ENCODE measurements around the gene TRMT6.
A peak's percentile ranks its signal among the peaks of the same experiment; 100 is the strongest.

Gene TRMT6

GRCh38 chr20:5949943-5950270 lies 426 bp downstream of the TRMT6 start:
- peak; percentile 28 for DNase-seq (ENCODE audit: low spot score)

GRCh38 chr20:5947276-5947675 lies 3.1 kb downstream of the TRMT6 start:
- no peak for DNase-seq (ENCODE audit: low spot score)

- DNase-seq (ENCODE audit: low spot score), result no peak
Measured at GRCh38 chr20:5945963-5946362, 4.4 kb downstream of the TRMT6 start.

- no peak for DNase-seq (ENCODE audit: low spot score)
Measured at GRCh38 chr20:5938456-5939029, 11.8 kb downstream of the TRMT6 start.

- DNase-seq (ENCODE audit: low spot score), result no peak
Measured at GRCh38 chr20:5936238-5936637, 14.1 kb downstream of the TRMT6 start.

GRCh38 chr20:5935384-5935783 lies 14.9 kb downstream of the TRMT6 start:
- no peak for DNase-seq (ENCODE audit: low spot score)

GRCh38 chr20:5933802-5934436 lies 16.4 kb downstream of the TRMT6 start:
- DNase-seq (ENCODE audit: low spot score), result peak; percentile 63

- DNase-seq (ENCODE audit: low spot score), result no peak
Measured at GRCh38 chr20:5932796-5933195, 17.5 kb downstream of the TRMT6 start.

- DNase-seq (ENCODE audit: low spot score), result no peak
Measured at GRCh38 chr20:5931411-5931810, 18.9 kb downstream of the TRMT6 start.

GRCh38 chr20:5928836-5929715 lies 21.3 kb downstream of the TRMT6 start:
- no peak for DNase-seq (ENCODE audit: low spot score)

- DNase-seq (ENCODE audit: low spot score), result no peak
Measured at GRCh38 chr20:5927749-5928462, 22.4 kb downstream of the TRMT6 start.

GRCh38 chr20:5925551-5925950 lies 24.8 kb downstream of the TRMT6 start:
- DNase-seq (ENCODE audit: low spot score), result no peak

- no peak for DNase-seq (ENCODE audit: low spot score)
Measured at GRCh38 chr20:5923493-5923892, 26.8 kb downstream of the TRMT6 start.

GRCh38 chr20:5920581-5920980 lies 29.8 kb downstream of the TRMT6 start:
- DNase-seq (ENCODE audit: low spot score), result no peak

GRCh38 chr20:5919626-5920544 lies 30.4 kb downstream of the TRMT6 start:
- no peak for DNase-seq (ENCODE audit: low spot score)

- DNase-seq (ENCODE audit: low spot score), result no peak
Measured at GRCh38 chr20:5918856-5919625, 31.3 kb downstream of the TRMT6 start.

GRCh38 chr20:5914859-5915258 lies 35.5 kb downstream of the TRMT6 start:
- no peak for DNase-seq (ENCODE audit: low spot score)

GRCh38 chr20:5913166-5913565 lies 37.2 kb downstream of the TRMT6 start:
- DNase-seq (ENCODE audit: low spot score), result no peak

- no peak for DNase-seq (ENCODE audit: low spot score)
Measured at GRCh38 chr20:5910186-5910585, 40.1 kb downstream of the TRMT6 start.

- DNase-seq (ENCODE audit: low spot score), result no peak
Measured at GRCh38 chr20:5908981-5909380, 41.4 kb downstream of the TRMT6 start.

GRCh38 chr20:5900908-5901307 lies 49.4 kb downstream of the TRMT6 start:
- no peak for DNase-seq (ENCODE audit: low spot score)

Data from HuH-7 (cell line).